GM12878 (cell line): ENCODE measurements around the gene AASDHPPT. TPM values are rescaled to one million over a fixed set of nuclear protein-coding genes. Genes with fewer than 3 reads are reported as not detected.

Source experiments
- ATAC-seq: fragments of 200-7000 bp; cut with Tn5 transposase; 3 replicates; pipeline ENCODE4 v1.9.1; 2020; ENCODE audit warnings: mild to moderate bottlenecking, moderate library complexity
- BruUV-seq: library from RNA; stranded (reverse); fragments of 400-500 nt; replicated peaks from 2 replicates; lab custom pipeline; 2021; lab: Mats Ljungman, UMichigan
- CTCF ChIA-PET: fragments of 300-600 bp; sonication (Branson Sonifier 250); formaldehyde crosslinking; extraction: SDS; loops from one replicate; lab custom pipeline; 2021; ENCODE audit warnings: inconsistent platforms; lab: Yijun Ruan, JAX
- POLR2A ChIA-PET: fragments of 350-600 bp; formaldehyde crosslinking; extraction: SDS; loops from one replicate; lab custom pipeline; 2021; ENCODE audit warnings: inconsistent platforms; lab: Charles Lee
- RAD21 ChIA-PET: fragments of 300-600 bp; sonication (Branson Sonifier 250); formaldehyde crosslinking; loops from one replicate; lab custom pipeline; 2023; ENCODE audit warnings: antibody characterized with exemption; ENCODE audit not compliant: unreplicated experiment; lab: Charles Lee
- SMC1A ChIA-PET: fragments of 300-600 bp; sonication (Branson Sonifier 250); formaldehyde crosslinking; loops from one replicate; lab custom pipeline; 2023; ENCODE audit not compliant: unreplicated experiment, uncharacterized antibody; lab: Charles Lee
- DNase-seq: peaks from one replicate; pipeline ENCODE4 v3.0.0-alpha.2; 2011; ENCODE audit warnings: low read depth, low spot score
- FAIRE-seq: peaks from 3 replicates; lab custom pipeline; 2011; peaks lifted over from hg19 to GRCh38; lab: Jason Lieb, UNC
- H2AFZ ChIP-seq: 2 replicates; pipeline ENCODE4 v1.6.0; 2011; ENCODE audit warnings: low read depth, low read length, control low read depth; ENCODE audit not compliant: control insufficient read depth
- H3K27ac ChIP-seq: 2 replicates; pipeline ENCODE4 v1.5.1; 2011; ENCODE audit warnings: control low read depth; ENCODE audit not compliant: control insufficient read depth, insufficient read depth
- H3K27me3 ChIP-seq, 2 experiments: replicated peaks in 1 of 2; 2 replicates each; pipeline versions ENCODE4 v1.6.0 to v1.6.1; 2011; ENCODE audit warnings: low read length in 1 of 2; ENCODE audit not compliant: control insufficient read depth in 2 of 2, insufficient read depth in 2 of 2
- H3K36me3 ChIP-seq, 2 experiments: 2 replicates each; pipeline ENCODE4 v1.5.1; 2011; ENCODE audit warnings: low read length in 1 of 2; ENCODE audit not compliant: control insufficient read depth in 2 of 2, insufficient read depth in 2 of 2
- H3K4me1 ChIP-seq: 2 replicates; pipeline ENCODE4 v1.6.1; 2011; ENCODE audit warnings: mild to moderate bottlenecking, low read length, moderate library complexity, mixed read lengths; ENCODE audit not compliant: control insufficient read depth, insufficient read depth
- H3K4me2 ChIP-seq: 2 replicates; pipeline ENCODE4 v1.6.0; 2011; ENCODE audit warnings: control low read depth; ENCODE audit not compliant: control insufficient read depth, insufficient read depth
- H3K4me3 ChIP-seq: fragments of 200-600 bp; sonication (generic); 2 replicates; pipeline ENCODE4 v1.5.1; 2016
- H3K79me2 ChIP-seq: 2 replicates; pipeline ENCODE4 v1.6.0; 2011; ENCODE audit warnings: low read length; ENCODE audit not compliant: control insufficient read depth, insufficient read depth
- H3K9ac ChIP-seq: 2 replicates; pipeline ENCODE4 v1.8.0; 2011; ENCODE audit warnings: low read length, control low read depth, mixed read lengths; ENCODE audit not compliant: control insufficient read depth, insufficient read depth
- H3K9me3 ChIP-seq: replicated peaks from 3 replicates; pipeline ENCODE4 v1.5.1; 2011; ENCODE audit warnings: mild to moderate bottlenecking, low read length; ENCODE audit not compliant: control insufficient read depth, insufficient read depth
- H4K20me1 ChIP-seq: 2 replicates; pipeline ENCODE4 v1.6.0; 2011; ENCODE audit not compliant: control insufficient read depth, insufficient read depth
- ASH2L ChIP-seq: fragments of 300-600, 200-600 bp; sonication (generic); IDR thresholded peaks from 2 replicates; pipeline ENCODE4 v1.6.1; 2017; ENCODE audit warnings: low read depth, mild to moderate bottlenecking, borderline replicate concordance
- BCL11A ChIP-seq: IDR thresholded peaks from 2 replicates; pipeline ENCODE4 v1.6.1; 2011; ENCODE audit warnings: low read depth, low read length
- CBFB ChIP-seq: IDR thresholded peaks from 2 replicates; pipeline ENCODE4 v1.6.1; 2016; ENCODE audit warnings: antibody characterized with exemption, low read depth
- CREB1 ChIP-seq: IDR thresholded peaks from 2 replicates; pipeline ENCODE4 v1.6.1; 2012; ENCODE audit warnings: low read depth, mild to moderate bottlenecking, inconsistent platforms
- FOXK2 ChIP-seq: fragments of 450-650 bp; IDR thresholded peaks from 2 replicates; pipeline ENCODE4 v1.6.1; 2017; ENCODE audit warnings: mild to moderate bottlenecking, moderate library complexity
- HDAC6 ChIP-seq: fragments of 200-600 bp; sonication (generic); IDR thresholded peaks from one replicate; pipeline ENCODE4 v1.8.0; 2017; ENCODE audit warnings: antibody characterized with exemption; ENCODE audit not compliant: unreplicated experiment
- KLF5 ChIP-seq: fragments of 450-650 bp; IDR thresholded peaks from 2 replicates; pipeline ENCODE4 v1.6.1; 2014; ENCODE audit warnings: mild to moderate bottlenecking; ENCODE audit not compliant: partially characterized antibody
- NBN ChIP-seq: fragments of 450-650 bp; IDR thresholded peaks from 2 replicates; pipeline ENCODE4 v1.6.1; 2016
- NR2C2 ChIP-seq: IDR thresholded peaks from 2 replicates; pipeline ENCODE4 v1.6.1; 2011; ENCODE audit warnings: borderline replicate concordance, low read depth; ENCODE audit not compliant: control insufficient read depth, insufficient read length
- NRF1 ChIP-seq: conservative IDR thresholded peaks from 2 replicates; pipeline ENCODE4 v1.6.1; 2011; ENCODE audit warnings: mild to moderate bottlenecking, low read depth, low read length, improper control_type of control experiment
- ZNF622 ChIP-seq: fragments of 450-650 bp; IDR thresholded peaks from 2 replicates; pipeline ENCODE4 v1.6.1; 2017; ENCODE audit warnings: mild to moderate bottlenecking, inconsistent platforms
- WGBS: methylation state at CpG from one replicate; pipeline ENCODE4 v1.1.6; 2016; ENCODE audit warnings: low lambda C conversion rate; ENCODE audit not compliant: insufficient replicate concordance, insufficient coverage; ENCODE audit errors: missing lambda C conversion rate; 5-methylcytosine and 5-hydroxymethylcytosine counted together
- in situ Hi-C: fragments of 300-500 bp; cut with MboI; formaldehyde crosslinking; loops from 9 replicates; pipeline ENCODE4 v1.14.3; 2018; ENCODE audit warnings: mixed read lengths
- intact Hi-C: fragments of 100-400 bp; cut with micrococcal nuclease; formaldehyde crosslinking; loops from one replicate; pipeline ENCODE4 v1.14.2; 2022; ENCODE audit not compliant: unreplicated experiment
- polyA plus RNA-seq, 11 experiments: library from polyadenylated mRNA; depleted of rRNA in 4 of 11; unstranded in 6 of 11; stranded (reverse) in 5 of 11; fragments of >200 nt; fragmentation: Nextera tagmentation in 4 of 11; fragmentation: Illumina TruSeq in 1 of 11; extraction: Ambion mirVana in 4 of 11; extraction: Trizol in 1 of 11; gene quantifications; 1 replicate in 1 of 11; 2 replicates in 10 of 11; pipeline versions ENCODE4 v1.2.1 to v1.2.3, GENCODE V29; 2011 to 2016; ENCODE audit warnings: inconsistent platforms in 2 of 11, missing spikeins in 2 of 11, low read depth in 1 of 11
- total RNA-seq, 4 experiments: library from RNA; depleted of rRNA in 3 of 4; stranded (reverse); fragments of >200 nt in 3 of 4; fragmentation: Illumina TruSeq in 1 of 4; extraction: Trizol in 1 of 4; gene quantifications; 2 replicates each; pipeline versions ENCODE4 v1.2.1 to v1.2.3, GENCODE V29; 2013 to 2021
- TF ChIP-seq, protein P1 (sequence below): fragments of 450-650 bp; IDR thresholded peaks from 2 replicates; pipeline ENCODE4 v1.6.1; 2017; ENCODE audit warnings: low read depth, mild to moderate bottlenecking, moderate library complexity
- TF ChIP-seq, protein P2 (sequence below): fragments of 450-650 bp; IDR thresholded peaks from 2 replicates; pipeline ENCODE4 v1.6.1; 2017; ENCODE audit warnings: mild to moderate bottlenecking, moderate library complexity
- TF ChIP-seq, protein P3 (sequence below): IDR thresholded peaks from 2 replicates; pipeline ENCODE4 v1.6.1; 2011; ENCODE audit warnings: low read depth, mild to moderate bottlenecking, low read length, moderate library complexity, borderline replicate concordance; ENCODE audit errors: extremely low read depth

The AASDHPPT gene
- total and polyA plus RNA-seq, 10 of the 15 experiments (the other 5 are each of a cell fraction or from before 2014, with no cell fraction given), result 37.3 to 92.6 (median 50.5) TPM

DNA sequence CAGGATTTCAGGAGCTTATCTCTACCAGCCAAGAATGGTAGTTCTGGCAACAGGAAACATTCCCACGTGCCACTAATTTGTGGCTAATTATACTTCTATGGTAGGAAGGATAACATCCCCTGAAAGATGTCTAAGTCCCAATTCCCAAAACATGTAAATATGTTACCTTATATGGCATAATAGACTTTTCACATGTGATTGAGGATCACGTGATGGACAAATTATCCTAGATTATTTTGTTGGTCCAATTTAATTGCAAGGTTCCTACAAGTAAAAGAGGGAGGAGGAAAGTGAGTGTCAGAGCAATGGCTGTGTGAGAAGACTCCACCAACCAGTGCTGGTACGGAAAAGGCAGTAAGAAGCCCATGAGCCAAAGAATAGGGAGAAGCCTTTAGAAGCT, 45.5 kb upstream of the AASDHPPT start:
- no peak overlapping the region for H3K4me3 ChIP-seq
- no peaks in the 10 kb centered on the region for H4K20me1 ChIP-seq
- 0 out of 4 replicates have a peak, but pooled peaks cover 0 to 1% of the 10 kb centered on the region in 2 experiments for H3K27me3 ChIP-seq
- no peaks in the 10 kb centered on the region; the same call in 2 of the 3 replicates for H3K9me3 ChIP-seq
- intact Hi-C loops, result no loop called here
- SMC1A ChIA-PET, result no interaction called here
- no peaks in the 10 kb centered on the region for H3K79me2 ChIP-seq
- FAIRE-seq, result no peak
- CTCF ChIA-PET, result no interaction called here
- RAD21 ChIA-PET, result no interaction called here
- H3K36me3 ChIP-seq, result no peaks in the 10 kb centered on the region
- ATAC-seq, result no peak
- POLR2A ChIA-PET, result no interaction called here
- WGBS, result 37% methylated on average over 3 of the region's 3 CpGs
- no peak for DNase-seq
- H3K4me1 ChIP-seq, result no peaks in the 10 kb centered on the region
- no peak overlapping the region for H3K9ac ChIP-seq
- H3K4me2 ChIP-seq, result no peak overlapping the region
- H3K27ac ChIP-seq, result no peak overlapping the region
- TF ChIP-seq NR2C2 (no peak), NBN (no peak), ZNF622 (no peak), FOXK2 (no peak), BCL11A (no peak), HDAC6 (no peak), CBFB (no peak), NRF1 (no peak), KLF5 (no peak), ASH2L (no peak), CREB1 (no peak)
- TF ChIP-seq, protein P1, sequence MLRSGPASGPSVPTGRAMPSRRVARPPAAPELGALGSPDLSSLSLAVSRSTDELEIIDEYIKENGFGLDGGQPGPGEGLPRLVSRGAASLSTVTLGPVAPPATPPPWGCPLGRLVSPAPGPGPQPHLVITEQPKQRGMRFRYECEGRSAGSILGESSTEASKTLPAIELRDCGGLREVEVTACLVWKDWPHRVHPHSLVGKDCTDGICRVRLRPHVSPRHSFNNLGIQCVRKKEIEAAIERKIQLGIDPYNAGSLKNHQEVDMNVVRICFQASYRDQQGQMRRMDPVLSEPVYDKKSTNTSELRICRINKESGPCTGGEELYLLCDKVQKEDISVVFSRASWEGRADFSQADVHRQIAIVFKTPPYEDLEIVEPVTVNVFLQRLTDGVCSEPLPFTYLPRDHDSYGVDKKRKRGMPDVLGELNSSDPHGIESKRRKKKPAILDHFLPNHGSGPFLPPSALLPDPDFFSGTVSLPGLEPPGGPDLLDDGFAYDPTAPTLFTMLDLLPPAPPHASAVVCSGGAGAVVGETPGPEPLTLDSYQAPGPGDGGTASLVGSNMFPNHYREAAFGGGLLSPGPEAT, result no peak
- TF ChIP-seq, protein P2, sequence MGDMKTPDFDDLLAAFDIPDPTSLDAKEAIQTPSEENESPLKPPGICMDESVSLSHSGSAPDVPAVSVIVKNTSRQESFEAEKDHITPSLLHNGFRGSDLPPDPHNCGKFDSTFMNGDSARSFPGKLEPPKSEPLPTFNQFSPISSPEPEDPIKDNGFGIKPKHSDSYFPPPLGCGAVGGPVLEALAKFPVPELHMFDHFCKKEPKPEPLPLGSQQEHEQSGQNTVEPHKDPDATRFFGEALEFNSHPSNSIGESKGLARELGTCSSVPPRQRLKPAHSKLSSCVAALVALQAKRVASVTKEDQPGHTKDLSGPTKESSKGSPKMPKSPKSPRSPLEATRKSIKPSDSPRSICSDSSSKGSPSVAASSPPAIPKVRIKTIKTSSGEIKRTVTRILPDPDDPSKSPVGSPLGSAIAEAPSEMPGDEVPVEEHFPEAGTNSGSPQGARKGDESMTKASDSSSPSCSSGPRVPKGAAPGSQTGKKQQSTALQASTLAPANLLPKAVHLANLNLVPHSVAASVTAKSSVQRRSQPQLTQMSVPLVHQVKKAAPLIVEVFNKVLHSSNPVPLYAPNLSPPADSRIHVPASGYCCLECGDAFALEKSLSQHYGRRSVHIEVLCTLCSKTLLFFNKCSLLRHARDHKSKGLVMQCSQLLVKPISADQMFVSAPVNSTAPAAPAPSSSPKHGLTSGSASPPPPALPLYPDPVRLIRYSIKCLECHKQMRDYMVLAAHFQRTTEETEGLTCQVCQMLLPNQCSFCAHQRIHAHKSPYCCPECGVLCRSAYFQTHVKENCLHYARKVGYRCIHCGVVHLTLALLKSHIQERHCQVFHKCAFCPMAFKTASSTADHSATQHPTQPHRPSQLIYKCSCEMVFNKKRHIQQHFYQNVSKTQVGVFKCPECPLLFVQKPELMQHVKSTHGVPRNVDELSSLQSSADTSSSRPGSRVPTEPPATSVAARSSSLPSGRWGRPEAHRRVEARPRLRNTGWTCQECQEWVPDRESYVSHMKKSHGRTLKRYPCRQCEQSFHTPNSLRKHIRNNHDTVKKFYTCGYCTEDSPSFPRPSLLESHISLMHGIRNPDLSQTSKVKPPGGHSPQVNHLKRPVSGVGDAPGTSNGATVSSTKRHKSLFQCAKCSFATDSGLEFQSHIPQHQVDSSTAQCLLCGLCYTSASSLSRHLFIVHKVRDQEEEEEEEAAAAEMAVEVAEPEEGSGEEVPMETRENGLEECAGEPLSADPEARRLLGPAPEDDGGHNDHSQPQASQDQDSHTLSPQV, result no peak
- TF ChIP-seq, protein P3, sequence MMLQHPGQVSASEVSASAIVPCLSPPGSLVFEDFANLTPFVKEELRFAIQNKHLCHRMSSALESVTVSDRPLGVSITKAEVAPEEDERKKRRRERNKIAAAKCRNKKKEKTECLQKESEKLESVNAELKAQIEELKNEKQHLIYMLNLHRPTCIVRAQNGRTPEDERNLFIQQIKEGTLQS, result no peak
- TF ChIP-seq, all 136 proteins: peak for 0
- H2AFZ ChIP-seq, result no peak overlapping the region
- BruUV-seq, result no TSS peak
- in situ Hi-C loops, result no loop called here
